Measurements from ENCODE around the gene CA6.

GRCh38 chr1:8910331-8910730, 35.3 kb upstream of the CA6 start:
- TF ChIP-seq EZH2 (IDR thresholded peaks at IDR 0.05) (no peak), CTCF (IDR thresholded peaks at IDR 0.05) (no peak)
